Parathyroid adenoma (tissue), 2 donors: ENCODE measurements around the gene DSE.

Experiments
- H2AFZ ChIP-seq: fragments of 300-600 bp; sonication (generic); one replicate; pipeline ENCODE4 v1.7.0; 2017; ENCODE audit warnings: antibody characterized with exemption, mild to moderate bottlenecking
- H3K27ac ChIP-seq: fragments of 300-600 bp; sonication (generic); one replicate; pipeline ENCODE4 v1.7.0; 2017
- H3K27me3 ChIP-seq: fragments of 300-600 bp; sonication (generic); one replicate; pipeline ENCODE4 v1.7.0; 2017; ENCODE audit warnings: low read length; ENCODE audit not compliant: control insufficient read depth, insufficient read depth
- H3K36me3 ChIP-seq: fragments of 300-600 bp; sonication (generic); one replicate; pipeline ENCODE4 v1.7.0; 2017; ENCODE audit warnings: low read length; ENCODE audit not compliant: control insufficient read depth, insufficient read depth
- H3K4me1 ChIP-seq: fragments of 300-600 bp; sonication (generic); one replicate; pipeline ENCODE4 v1.7.0; 2017; ENCODE audit warnings: control low read depth
- H3K4me2 ChIP-seq: fragments of 300-600 bp; sonication (generic); one replicate; pipeline ENCODE4 v1.7.0; 2017; ENCODE audit warnings: low read length
- H3K4me3 ChIP-seq: fragments of 300-600 bp; sonication (generic); one replicate; pipeline ENCODE4 v1.7.0; 2017; ENCODE audit warnings: low read depth, low read length
- H3K79me2 ChIP-seq: fragments of 300-600 bp; sonication (generic); one replicate; pipeline ENCODE4 v1.7.0; 2017; ENCODE audit warnings: control low read depth
- H3K9ac ChIP-seq: fragments of 300-600 bp; sonication (generic); one replicate; pipeline ENCODE4 v1.7.0; 2017; ENCODE audit warnings: mild to moderate bottlenecking
- H3K9me3 ChIP-seq: fragments of 300-600 bp; sonication (generic); one replicate; pipeline ENCODE4 v1.7.0; 2017; ENCODE audit warnings: low read length; ENCODE audit not compliant: control insufficient read depth
- TF ChIP-seq, protein P1 (sequence below): fragments of 300-600 bp; sonication (generic); IDR thresholded peaks from one replicate; pipeline ENCODE4 v1.7.0; 2017; ENCODE audit warnings: antibody characterized with exemption, mild to moderate bottlenecking
- donor health status: primary hyperparathyroidism.

Gene DSE

DNA sequence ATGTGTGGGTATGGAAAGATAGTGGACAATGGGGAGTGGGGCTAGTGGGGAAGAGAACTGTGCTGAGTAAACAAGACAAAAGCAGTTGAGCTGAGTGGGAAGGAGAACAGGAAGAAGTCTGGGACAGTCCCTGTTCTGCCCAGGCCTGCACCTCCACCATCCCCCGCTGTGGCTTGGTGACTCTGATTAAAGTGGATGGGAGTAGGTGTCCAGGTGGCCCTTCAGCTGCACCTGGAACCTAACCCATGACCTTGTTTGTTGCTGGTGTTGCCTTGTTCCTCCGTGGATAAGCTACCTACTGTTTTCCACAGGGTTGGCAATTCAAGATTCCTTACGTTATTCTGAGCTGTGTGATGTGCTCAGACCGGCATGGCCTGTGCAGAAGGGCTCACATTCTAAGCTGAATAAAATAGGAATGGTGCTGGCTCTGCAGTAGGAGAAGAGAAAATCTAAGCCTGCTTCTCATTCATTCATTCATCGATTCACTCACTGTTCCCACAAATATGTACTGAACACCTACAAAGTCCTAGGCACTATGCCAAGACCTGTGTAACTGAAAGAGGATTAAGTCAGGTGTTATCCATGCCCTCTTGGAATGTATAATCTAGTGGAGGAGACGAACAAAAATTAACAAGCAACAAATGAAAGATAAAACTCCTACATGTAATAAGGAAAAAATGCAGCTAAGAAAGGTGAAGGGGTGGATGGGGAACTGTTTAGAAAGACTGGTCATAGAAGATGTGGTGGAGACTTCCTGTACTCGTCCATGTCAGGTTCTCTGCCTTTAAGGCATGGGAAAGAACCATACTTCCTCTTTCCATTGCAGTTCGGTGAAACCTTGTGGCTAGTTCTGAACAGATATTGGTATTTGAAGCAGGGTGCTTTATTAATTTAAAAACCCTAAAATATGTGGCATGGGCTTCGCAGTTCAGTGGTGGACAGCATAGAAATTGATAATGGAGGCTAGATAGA lies 80.3 kb downstream of the DSE start:
- no peaks in the 10 kb centered on the region for H3K4me1 ChIP-seq
- H3K36me3 ChIP-seq: no peaks in the 10 kb centered on the region
- no peak overlapping the region for H3K27ac ChIP-seq
- H3K9me3 ChIP-seq: no peaks in the 10 kb centered on the region
- no peak overlapping the region for H2AFZ ChIP-seq
- no peak overlapping the region for H3K4me3 ChIP-seq
- TF ChIP-seq, protein P1, sequence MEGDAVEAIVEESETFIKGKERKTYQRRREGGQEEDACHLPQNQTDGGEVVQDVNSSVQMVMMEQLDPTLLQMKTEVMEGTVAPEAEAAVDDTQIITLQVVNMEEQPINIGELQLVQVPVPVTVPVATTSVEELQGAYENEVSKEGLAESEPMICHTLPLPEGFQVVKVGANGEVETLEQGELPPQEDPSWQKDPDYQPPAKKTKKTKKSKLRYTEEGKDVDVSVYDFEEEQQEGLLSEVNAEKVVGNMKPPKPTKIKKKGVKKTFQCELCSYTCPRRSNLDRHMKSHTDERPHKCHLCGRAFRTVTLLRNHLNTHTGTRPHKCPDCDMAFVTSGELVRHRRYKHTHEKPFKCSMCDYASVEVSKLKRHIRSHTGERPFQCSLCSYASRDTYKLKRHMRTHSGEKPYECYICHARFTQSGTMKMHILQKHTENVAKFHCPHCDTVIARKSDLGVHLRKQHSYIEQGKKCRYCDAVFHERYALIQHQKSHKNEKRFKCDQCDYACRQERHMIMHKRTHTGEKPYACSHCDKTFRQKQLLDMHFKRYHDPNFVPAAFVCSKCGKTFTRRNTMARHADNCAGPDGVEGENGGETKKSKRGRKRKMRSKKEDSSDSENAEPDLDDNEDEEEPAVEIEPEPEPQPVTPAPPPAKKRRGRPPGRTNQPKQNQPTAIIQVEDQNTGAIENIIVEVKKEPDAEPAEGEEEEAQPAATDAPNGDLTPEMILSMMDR: no peak
- H3K79me2 ChIP-seq: no peaks in the 10 kb centered on the region
- H3K9ac ChIP-seq: no peak overlapping the region
- H3K27me3 ChIP-seq: no peaks in the 10 kb centered on the region
- no peak overlapping the region for H3K4me2 ChIP-seq

DNA sequence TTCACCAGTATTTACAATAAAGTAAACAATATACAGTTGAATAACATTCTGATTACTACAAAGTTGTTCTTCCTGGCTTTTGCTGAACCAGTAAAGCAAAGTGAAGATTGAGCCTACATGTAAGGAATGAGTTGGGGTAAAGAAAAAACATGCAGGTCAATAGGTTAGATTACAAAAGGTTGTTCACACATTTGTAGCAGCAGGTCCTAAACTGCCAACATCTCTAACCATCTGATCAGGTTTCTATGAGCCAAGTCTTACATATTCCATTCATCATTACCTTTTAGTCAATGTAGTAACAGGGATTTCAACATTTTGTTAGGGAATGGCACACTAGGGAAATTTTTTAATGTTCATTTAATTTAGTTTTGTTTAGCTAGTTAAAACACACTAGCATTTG lies 81.2 kb downstream of the DSE start:
- Histone ChIP-seq H3K27ac (no peak overlapping the region), H2AFZ (no peak overlapping the region), H3K36me3 (no peaks in the 10 kb centered on the region), H3K9ac (no peak overlapping the region), H3K27me3 (no peaks in the 10 kb centered on the region), H3K9me3 (no peaks in the 10 kb centered on the region), H3K4me1 (no peaks in the 10 kb centered on the region), H3K79me2 (no peaks in the 10 kb centered on the region), H3K4me3 (no peak overlapping the region), H3K4me2 (no peak overlapping the region)
- TF ChIP-seq, protein P1: no peak

DNA sequence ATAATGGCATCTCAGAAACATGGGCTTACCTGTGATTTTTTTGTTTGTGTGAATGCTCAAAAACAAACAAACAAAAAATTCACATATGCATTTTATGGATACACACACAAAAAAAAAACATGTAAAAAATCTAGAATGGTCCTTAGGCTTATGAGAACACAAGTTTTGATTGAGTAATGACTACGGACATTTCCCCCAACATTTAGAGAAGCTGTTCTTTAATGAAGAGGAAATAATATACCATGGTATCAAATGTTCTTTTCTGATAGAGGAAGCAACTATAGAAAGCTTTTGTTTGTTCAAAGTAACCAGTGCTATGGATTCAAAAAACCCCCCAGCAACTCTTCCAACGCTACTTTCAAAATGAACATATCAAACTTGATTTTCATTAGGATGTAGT lies 81.8 kb downstream of the DSE start:
- Histone ChIP-seq H3K79me2 (no peaks in the 10 kb centered on the region), H3K9me3 (no peaks in the 10 kb centered on the region), H3K4me1 (no peaks in the 10 kb centered on the region), H3K4me2 (no peak overlapping the region), H3K36me3 (no peaks in the 10 kb centered on the region), H3K4me3 (no peak overlapping the region), H3K27ac (no peak overlapping the region), H2AFZ (no peak overlapping the region), H3K9ac (no peak overlapping the region), H3K27me3 (no peaks in the 10 kb centered on the region)
- TF ChIP-seq, protein P1: no peak

DNA sequence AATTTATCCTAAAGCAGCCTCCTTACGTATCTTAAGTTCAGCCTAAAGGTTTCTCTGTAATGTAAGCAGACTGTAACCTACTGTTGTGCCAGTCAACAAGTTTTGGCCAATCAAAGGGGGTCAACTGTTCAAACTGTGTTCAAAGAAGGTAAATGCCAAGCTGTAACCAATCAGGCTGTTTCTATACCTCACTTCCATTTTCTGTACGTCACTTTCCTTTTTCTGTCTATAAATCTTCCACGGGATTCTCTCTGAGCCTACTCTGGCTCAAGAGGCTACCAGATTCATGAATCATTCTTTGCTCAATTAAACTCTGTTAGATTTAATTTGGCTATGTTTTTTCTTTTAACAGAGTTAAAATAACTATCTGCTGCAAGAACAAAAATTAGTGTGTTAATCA lies 85.4 kb downstream of the DSE start:
- Histone ChIP-seq H3K27ac (no peak overlapping the region), H3K4me3 (no peak overlapping the region)

More for the DNA sequence above, 85.4 kb downstream of the DSE start:
- H2AFZ ChIP-seq: no peak overlapping the region
- no peak overlapping the region for H3K9ac ChIP-seq
- H3K9me3 ChIP-seq: no peaks in the 10 kb centered on the region
- no peaks in the 10 kb centered on the region for H3K79me2 ChIP-seq
- no peaks in the 10 kb centered on the region for H3K4me1 ChIP-seq
- H3K4me2 ChIP-seq: no peak overlapping the region
- H3K36me3 ChIP-seq: no peaks in the 10 kb centered on the region
- TF ChIP-seq, protein P1: no peak
- H3K27me3 ChIP-seq: no peaks in the 10 kb centered on the region
